SH-SY5Y (cell line): ENCODE data around the gene ZNF638.

ENCODE experiments used
- GATA2 ChIP-seq: IDR thresholded peaks from 2 replicates; pipeline ENCODE4 v1.6.1; 2011; ENCODE audit warnings: mild to moderate bottlenecking, low read depth, low read length
- GATA3 ChIP-seq: IDR thresholded peaks from 2 replicates; pipeline ENCODE4 v1.6.1; 2011; ENCODE audit warnings: low read depth, mild to moderate bottlenecking, low read length, moderate library complexity

DNA sequence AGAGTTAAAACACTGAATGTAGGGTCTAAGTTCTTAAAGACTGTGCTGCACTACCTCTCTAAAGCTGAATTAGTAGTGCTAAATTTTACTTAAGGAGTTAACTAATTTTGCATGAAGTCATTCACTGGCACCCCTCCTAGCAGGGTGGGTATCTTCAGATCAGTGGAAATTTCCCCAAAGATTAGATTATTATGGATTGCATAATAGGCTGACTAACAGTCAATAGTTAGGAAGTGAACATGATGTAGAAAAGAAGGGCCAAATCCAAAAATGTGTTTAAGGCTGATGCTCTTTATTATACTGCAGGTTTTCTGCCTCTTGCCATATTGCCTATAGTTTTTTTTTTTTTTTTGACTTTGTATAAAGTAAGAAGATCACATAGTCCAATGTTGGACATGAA lies 5.2 kb downstream of the ZNF638 start:
- TF ChIP-seq GATA2 (no peak), GATA3 (no peak)
